WTC11 (cell line): ENCODE data around the gene GALNT2.

Source experiments
- CBFB ChIP-seq: sonication (generic); formaldehyde crosslinking; IDR thresholded peaks from 2 replicates; pipeline ENCODE4 v1.8.1; 2022; ENCODE audit warnings: mild to moderate bottlenecking, low read depth, missing genetic modification reagents
- CREB1 ChIP-seq: sonication (generic); formaldehyde crosslinking; IDR thresholded peaks from 2 replicates; pipeline ENCODE4 v1.8.0; 2023; ENCODE audit warnings: mild to moderate bottlenecking, missing genetic modification reagents
- CREM ChIP-seq: sonication (generic); formaldehyde crosslinking; IDR thresholded peaks from 2 replicates; pipeline ENCODE4 v1.8.1; 2022; ENCODE audit warnings: mild to moderate bottlenecking, missing genetic modification reagents, moderate library complexity
- CTCF ChIP-seq: fragments of 200-600 bp; IDR thresholded peaks from 2 replicates; pipeline ENCODE4 v1.8.0; 2022; ENCODE audit warnings: antibody characterized with exemption
- E2F4 ChIP-seq: sonication (generic); formaldehyde crosslinking; IDR thresholded peaks from 2 replicates; pipeline ENCODE4 v1.8.1; 2022; ENCODE audit warnings: low read depth, mild to moderate bottlenecking, moderate library complexity, missing genetic modification reagents, borderline replicate concordance
- ERG ChIP-seq: fragments of 250-450 bp; sonication (Bioruptor Pico); IDR thresholded peaks from 2 replicates; pipeline ENCODE4 v1.8.0; 2021; ENCODE audit warnings: mild to moderate bottlenecking
- FOXP1 ChIP-seq: sonication (generic); formaldehyde crosslinking; IDR thresholded peaks from 2 replicates; pipeline ENCODE4 v1.8.0; 2022; ENCODE audit warnings: missing genetic modification reagents, mild to moderate bottlenecking, moderate library complexity, borderline replicate concordance
- IRF2 ChIP-seq: sonication (generic); formaldehyde crosslinking; IDR thresholded peaks from 2 replicates; pipeline ENCODE4 v1.8.0; 2022; ENCODE audit warnings: low read depth, missing genetic modification reagents, borderline replicate concordance
- NR3C1 ChIP-seq: sonication (generic); formaldehyde crosslinking; conservative IDR thresholded peaks from 2 replicates; pipeline ENCODE4 v1.8.1; 2023; ENCODE audit warnings: low read depth, mild to moderate bottlenecking, missing genetic modification reagents
- TP53 ChIP-seq: sonication (generic); formaldehyde crosslinking; IDR thresholded peaks from 2 replicates; pipeline ENCODE4 v1.8.1; 2023; ENCODE audit warnings: mild to moderate bottlenecking, missing genetic modification reagents
- ZNF121 ChIP-seq: sonication (generic); formaldehyde crosslinking; IDR thresholded peaks from 2 replicates; pipeline ENCODE4 v1.8.0; 2023; ENCODE audit warnings: missing genetic modification reagents
- ZNF281 ChIP-seq: sonication (generic); formaldehyde crosslinking; IDR thresholded peaks from 2 replicates; pipeline ENCODE4 v1.8.0; 2023; ENCODE audit warnings: mild to moderate bottlenecking, missing genetic modification reagents
- ZNF317 ChIP-seq: sonication (generic); formaldehyde crosslinking; IDR thresholded peaks from 2 replicates; pipeline ENCODE4 v1.8.1; 2023; ENCODE audit warnings: low read depth, mild to moderate bottlenecking, moderate library complexity, missing genetic modification reagents, borderline replicate concordance
- ZNF512 ChIP-seq: sonication (generic); formaldehyde crosslinking; IDR thresholded peaks from 2 replicates; pipeline ENCODE4 v1.8.1; 2022; ENCODE audit warnings: missing genetic modification reagents, borderline replicate concordance

GRCh38 chr1:230104395-230105244 is 37.6 kb downstream of the GALNT2 start:
- no peak for TF ChIP-seq TP53 (CRISPR knock-in tag)
- TF ChIP-seq CTCF, result no peak
- TF ChIP-seq CREM, result no peak
- no peak for TF ChIP-seq ZNF512 (CRISPR knock-in tag)
- no peak for TF ChIP-seq ZNF121 (CRISPR knock-in tag)
- no peak for TF ChIP-seq ERG (CRISPR knock-in tag)
- TF ChIP-seq E2F4, result no peak
- TF ChIP-seq CREB1 (CRISPR knock-in tag), result no peak
- TF ChIP-seq NR3C1 (CRISPR knock-in tag), result no peak
- no peak for TF ChIP-seq CBFB (CRISPR knock-in tag)
- TF ChIP-seq ZNF317 (CRISPR knock-in tag), result no peak
- no peak for TF ChIP-seq ZNF281 (CRISPR knock-in tag)
- no peak for TF ChIP-seq FOXP1 (CRISPR knock-in tag)
- TF ChIP-seq IRF2 (CRISPR knock-in tag), result no peak
